Glutamatergic neuron (in vitro differentiated cells): ENCODE measurements around the gene RNF4. TPM values are rescaled to one million over a fixed set of nuclear protein-coding genes. Genes with fewer than 3 reads are reported as not detected.

Experiments used
- DNase-seq: peaks from one replicate; pipeline ENCODE4 v3.0.0; 2022
- H3K27ac Mint-ChIP-seq: one replicate; pipeline ENCODE4 v1.8.0; 2020; ENCODE audit warnings: mild to moderate bottlenecking, mixed read lengths, inconsistent platforms; ENCODE audit not compliant: unreplicated experiment
- H3K27me3 Mint-ChIP-seq: one replicate; pipeline ENCODE4 v1.8.0; 2020; ENCODE audit warnings: mild to moderate bottlenecking, moderate library complexity, mixed read lengths, inconsistent platforms; ENCODE audit not compliant: unreplicated experiment
- H3K36me3 Mint-ChIP-seq: one replicate; pipeline ENCODE4 v1.8.0; 2020; ENCODE audit warnings: mild to moderate bottlenecking, mixed read lengths, inconsistent platforms; ENCODE audit not compliant: unreplicated experiment
- H3K4me1 Mint-ChIP-seq: one replicate; pipeline ENCODE4 v1.8.0; 2020; ENCODE audit warnings: mild to moderate bottlenecking, low read depth, mixed read lengths, inconsistent platforms; ENCODE audit not compliant: unreplicated experiment
- H3K4me3 Mint-ChIP-seq: one replicate; pipeline ENCODE4 v1.8.0; 2020; ENCODE audit warnings: mild to moderate bottlenecking, mixed read lengths, inconsistent platforms; ENCODE audit not compliant: unreplicated experiment
- H3K9me3 Mint-ChIP-seq: one replicate; pipeline ENCODE4 v1.8.0; 2020; ENCODE audit warnings: mild to moderate bottlenecking, moderate library complexity, mixed read lengths, inconsistent platforms; ENCODE audit not compliant: unreplicated experiment
- CTCF ChIP-seq: fragments of 200-600 bp; sonication (generic); IDR thresholded peaks from one replicate; pipeline ENCODE4 v1.5.0; 2021; ENCODE audit not compliant: partially characterized antibody, unreplicated experiment
- total RNA-seq: library from RNA; stranded (reverse); fragmentation: NEBNext Ultra II Directional; extraction: Animal tissue kit (Norgen Biotek cat#: 25700); gene quantifications from one replicate; pipeline ENCODE4 v1.2.1, GENCODE V29; 2021; ENCODE audit not compliant: unreplicated experiment

Gene RNF4
- total RNA-seq, 1 donor from 2014 or later: 73.6 TPM

DNA sequence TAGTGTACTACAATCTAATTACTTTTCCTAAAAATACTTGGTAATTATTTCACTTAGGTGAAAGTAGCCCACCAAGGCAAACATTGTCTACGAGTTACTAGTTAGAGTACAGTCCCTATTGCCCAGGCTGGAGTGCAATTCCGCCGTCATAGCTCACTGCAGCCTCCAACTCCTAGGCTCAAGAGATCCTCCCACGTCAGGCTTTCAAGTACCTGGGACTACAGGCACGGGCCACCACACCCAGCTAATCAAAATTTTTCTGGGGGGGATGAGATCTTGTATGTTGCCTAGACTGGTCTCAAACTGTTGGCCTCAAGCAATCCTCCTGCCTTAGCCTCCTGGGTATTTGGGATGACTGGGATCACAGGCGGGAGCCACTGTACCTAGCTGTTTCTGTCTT, 89.4 kb downstream of the RNF4 start:
- DNase-seq: no peak
- no peak overlapping the region for H3K27ac Mint-ChIP-seq
- no peaks in the 10 kb centered on the region for H3K36me3 Mint-ChIP-seq
- H3K4me3 Mint-ChIP-seq: no peak overlapping the region
- peaks cover 3% of the 10 kb centered on the region for H3K9me3 Mint-ChIP-seq
- H3K4me1 Mint-ChIP-seq: peaks cover 13% of the 10 kb centered on the region
- peaks cover 4% of the 10 kb centered on the region for H3K27me3 Mint-ChIP-seq
- no peak for TF ChIP-seq CTCF

- DNase-seq: no peak
- no peak overlapping the region for H3K27ac Mint-ChIP-seq
- H3K4me3 Mint-ChIP-seq: no peak overlapping the region
- peaks cover 2% of the 10 kb centered on the region for H3K9me3 Mint-ChIP-seq
- H3K27me3 Mint-ChIP-seq: peaks cover 4% of the 10 kb centered on the region
- no peaks in the 10 kb centered on the region for H3K36me3 Mint-ChIP-seq
- H3K4me1 Mint-ChIP-seq: peaks cover 13% of the 10 kb centered on the region
- TF ChIP-seq CTCF: no peak
These were observed 91.3 kb downstream of the RNF4 start for GRCh38 chr4:2560167-2560566.

Other genes starting within 250 kb of the RNF4 start
- 15.6 TPM for gene HAUS3, start 227.0 kb upstream of the RNF4 start, total RNA-seq
- 6.8 TPM for gene POLN, start 227.0 kb upstream of the RNF4 start, total RNA-seq
- gene MXD4, start 207.0 kb upstream of the RNF4 start, total RNA-seq: 143 TPM
- 4.8 TPM for gene ZFYVE28, start 50.5 kb upstream of the RNF4 start, total RNA-seq
- gene CFAP99, start 50.2 kb upstream of the RNF4 start, total RNA-seq: not detected
- gene FAM193A, start 67.5 kb downstream of the RNF4 start, total RNA-seq: 56.1 TPM